HCT116 (cell line): ENCODE results near the gene FGF10.

Experiments
- ATF3 ChIP-seq: IDR thresholded peaks from 2 replicates; pipeline ENCODE4 v1.6.1; 2012
- EZH2 ChIP-seq: fragments of 200-600 bp; sonication (generic); IDR thresholded peaks from 2 replicates; pipeline ENCODE4 v1.6.1; 2017; ENCODE audit warnings: antibody characterized with exemption, mixed run types
- EZH2phosphoT487 ChIP-seq: fragments of 200-600 bp; IDR thresholded peaks from 2 replicates; pipeline ENCODE4 v1.6.1; 2018; ENCODE audit warnings: antibody characterized with exemption, borderline replicate concordance
- POLR2AphosphoS5 ChIP-seq: IDR thresholded peaks from 2 replicates; pipeline ENCODE4 v1.6.1; 2011; ENCODE audit warnings: mild to moderate bottlenecking, low read depth, low read length, moderate library complexity
- YY1 ChIP-seq: IDR thresholded peaks from 2 replicates; pipeline ENCODE4 v1.6.1; 2011; ENCODE audit warnings: low read length, low read depth, moderate library complexity, mild to moderate bottlenecking; ENCODE audit not compliant: insufficient replicate concordance; ENCODE audit errors: extremely low read depth
- ZFX ChIP-seq: fragments of 450-650 bp; IDR thresholded peaks from 2 replicates; pipeline ENCODE4 v1.6.1; 2017
- TF ChIP-seq, protein P1 (sequence below), 3 experiments: fragments of 200-600 bp in 1 of 3; sonication (generic) in 1 of 3; IDR thresholded peaks in 2 of 3; conservative IDR thresholded peaks in 1 of 3; 2 replicates each; pipeline ENCODE4 v1.5.1; 2012 to 2017; ENCODE audit warnings: low read depth in 2 of 3, low read length in 2 of 3, antibody characterized with exemption in 1 of 3, borderline replicate concordance in 1 of 3, control low read depth in 1 of 3, mild to moderate bottlenecking in 1 of 3, mixed read lengths in 1 of 3, mixed run types in 1 of 3, moderate library complexity in 1 of 3; ENCODE audit not compliant: insufficient read depth in 1 of 3

- TF ChIP-seq ZFX (no peak), ATF3 (no peak), YY1 (no peak), EZH2 (no peak), EZH2phosphoT487 (no peak), POLR2AphosphoS5 (no peak)
- TF ChIP-seq, protein P1, sequence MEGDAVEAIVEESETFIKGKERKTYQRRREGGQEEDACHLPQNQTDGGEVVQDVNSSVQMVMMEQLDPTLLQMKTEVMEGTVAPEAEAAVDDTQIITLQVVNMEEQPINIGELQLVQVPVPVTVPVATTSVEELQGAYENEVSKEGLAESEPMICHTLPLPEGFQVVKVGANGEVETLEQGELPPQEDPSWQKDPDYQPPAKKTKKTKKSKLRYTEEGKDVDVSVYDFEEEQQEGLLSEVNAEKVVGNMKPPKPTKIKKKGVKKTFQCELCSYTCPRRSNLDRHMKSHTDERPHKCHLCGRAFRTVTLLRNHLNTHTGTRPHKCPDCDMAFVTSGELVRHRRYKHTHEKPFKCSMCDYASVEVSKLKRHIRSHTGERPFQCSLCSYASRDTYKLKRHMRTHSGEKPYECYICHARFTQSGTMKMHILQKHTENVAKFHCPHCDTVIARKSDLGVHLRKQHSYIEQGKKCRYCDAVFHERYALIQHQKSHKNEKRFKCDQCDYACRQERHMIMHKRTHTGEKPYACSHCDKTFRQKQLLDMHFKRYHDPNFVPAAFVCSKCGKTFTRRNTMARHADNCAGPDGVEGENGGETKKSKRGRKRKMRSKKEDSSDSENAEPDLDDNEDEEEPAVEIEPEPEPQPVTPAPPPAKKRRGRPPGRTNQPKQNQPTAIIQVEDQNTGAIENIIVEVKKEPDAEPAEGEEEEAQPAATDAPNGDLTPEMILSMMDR (IDR thresholded peaks at IDR 0.05 in 2 of 3, conservative IDR thresholded peaks at IDR 0.05 in 1 of 3; ENCODE audit: borderline replicate concordance in 1 of 3, insufficient read depth in 1 of 3, low read depth in 2 of 3, low read length in 2 of 3): no peak
Measured at GRCh38 chr5:44275908-44276307, 113.3 kb downstream of the FGF10 start.
